H9 (cell line): ENCODE data around the gene ZNF362. TPM values are rescaled to one million over a fixed set of nuclear protein-coding genes. Genes with fewer than 3 reads are reported as not detected.

Experiments used
- DNase-seq: peaks from one replicate; pipeline ENCODE4 v3.0.0-alpha.2; 2017
- H2AFZ ChIP-seq: one replicate; pipeline ENCODE4 v1.6.1; 2013; ENCODE audit warnings: mild to moderate bottlenecking, low read length, control low read depth, moderate library complexity
- H2AK5ac ChIP-seq: 2 replicates; pipeline ENCODE4 v1.6.1; 2013; ENCODE audit warnings: low read length, control low read depth, mixed read lengths; ENCODE audit not compliant: insufficient read length
- H2BK120ac ChIP-seq: one replicate; pipeline ENCODE4 v1.6.1; 2013; ENCODE audit warnings: low read depth, mild to moderate bottlenecking, low read length, control low read depth, inconsistent platforms; ENCODE audit not compliant: poor library complexity, severe bottlenecking
- H2BK12ac ChIP-seq: 2 replicates; pipeline ENCODE4 v1.6.1; 2013; ENCODE audit warnings: low read length, control low read depth, mixed read lengths, low read depth; ENCODE audit not compliant: insufficient read length
- H2BK15ac ChIP-seq: 2 replicates; pipeline ENCODE4 v1.6.1; 2013; ENCODE audit warnings: low read depth, low read length, control low read depth
- H2BK20ac ChIP-seq: one replicate; pipeline ENCODE4 v1.6.1; 2013; ENCODE audit warnings: low read depth, mild to moderate bottlenecking, low read length, control low read depth, inconsistent platforms; ENCODE audit not compliant: poor library complexity, severe bottlenecking
- H2BK5ac ChIP-seq: 2 replicates; pipeline ENCODE4 v1.6.1; 2013; ENCODE audit warnings: low read length, control low read depth, mixed read lengths; ENCODE audit not compliant: insufficient read length
- H3K14ac ChIP-seq: 2 replicates; pipeline ENCODE4 v1.6.1; 2013; ENCODE audit warnings: low read length, control low read depth; ENCODE audit not compliant: insufficient read depth
- H3K18ac ChIP-seq: 2 replicates; pipeline ENCODE4 v1.6.1; 2013; ENCODE audit warnings: low read depth, mild to moderate bottlenecking, mixed read lengths, low read length, control low read depth; ENCODE audit not compliant: insufficient read length
- H3K23ac ChIP-seq: 2 replicates; pipeline ENCODE4 v1.6.1; 2013; ENCODE audit warnings: low read length, control low read depth, mixed read lengths, low read depth; ENCODE audit not compliant: insufficient read length
- H3K23me2 ChIP-seq: 2 replicates; pipeline ENCODE4 v1.6.1; 2013; ENCODE audit warnings: low read depth, mild to moderate bottlenecking, mixed read lengths, low read length, control low read depth; ENCODE audit not compliant: insufficient read length, poor library complexity, severe bottlenecking
- H3K27ac ChIP-seq: 2 replicates; pipeline ENCODE4 v1.5.1; 2013; ENCODE audit warnings: low read length, control low read depth, mixed read lengths, low read depth; ENCODE audit not compliant: insufficient read length
- H3K27me3 ChIP-seq: 2 replicates; pipeline ENCODE4 v1.6.1; 2013; ENCODE audit warnings: low read length, control low read depth, inconsistent platforms; ENCODE audit not compliant: insufficient read depth
- H3K4ac ChIP-seq: 2 replicates; pipeline ENCODE4 v1.6.1; 2013; ENCODE audit warnings: low read depth, mild to moderate bottlenecking, control low read depth, inconsistent platforms, low read length, moderate library complexity
- H3K4me1 ChIP-seq: 2 replicates; pipeline ENCODE4 v1.6.1; 2013; ENCODE audit warnings: low read length, control low read depth, inconsistent platforms; ENCODE audit not compliant: insufficient read depth
- H3K4me2 ChIP-seq: 2 replicates; pipeline ENCODE4 v1.6.1; 2013; ENCODE audit warnings: low read length, control low read depth, mixed read lengths; ENCODE audit not compliant: insufficient read length, insufficient read depth
- H3K56ac ChIP-seq: 2 replicates; pipeline ENCODE4 v1.6.1; 2013; ENCODE audit warnings: low read depth, mild to moderate bottlenecking, mixed read lengths, low read length, control low read depth; ENCODE audit not compliant: insufficient read length
- H3K79me1 ChIP-seq: 2 replicates; pipeline ENCODE4 v1.6.1; 2013; ENCODE audit warnings: low read depth, mild to moderate bottlenecking, moderate library complexity, low read length, control low read depth, inconsistent platforms; ENCODE audit not compliant: insufficient read depth, poor library complexity, severe bottlenecking
- H3K79me2 ChIP-seq: 2 replicates; pipeline ENCODE4 v1.6.1; 2013; ENCODE audit warnings: low read length, control low read depth, inconsistent platforms; ENCODE audit not compliant: insufficient read depth
- H3K9ac ChIP-seq: 2 replicates; pipeline ENCODE4 v1.6.1; 2013; ENCODE audit warnings: low read length, control low read depth, mixed read lengths; ENCODE audit not compliant: insufficient read length; ENCODE audit errors: extremely low read depth
- H3K9me3 ChIP-seq: one replicate; pipeline ENCODE4 v1.6.1; 2013; ENCODE audit warnings: low read depth, low read length, inconsistent platforms; ENCODE audit not compliant: control insufficient read depth
- H3T11ph ChIP-seq: one replicate; pipeline ENCODE4 v1.6.1; 2013; ENCODE audit warnings: mild to moderate bottlenecking, low read length, control low read depth, inconsistent platforms
- H4K20me1 ChIP-seq: one replicate; pipeline ENCODE4 v1.6.1; 2013; ENCODE audit not compliant: control insufficient read depth, insufficient read length, insufficient read depth
- H4K5ac ChIP-seq: 2 replicates; pipeline ENCODE4 v1.6.1; 2013; ENCODE audit warnings: low read depth, mild to moderate bottlenecking, mixed read lengths, low read length, control low read depth; ENCODE audit not compliant: insufficient read length
- H4K8ac ChIP-seq: replicated peaks from 2 replicates; pipeline ENCODE4 v1.6.1; 2013; ENCODE audit warnings: low read length, control low read depth, mixed read lengths, low read depth; ENCODE audit not compliant: insufficient read length
- H4K91ac ChIP-seq: 2 replicates; pipeline ENCODE4 v1.6.1; 2013; ENCODE audit warnings: low read depth, mild to moderate bottlenecking, moderate library complexity, mixed read lengths, low read length, control low read depth; ENCODE audit not compliant: insufficient read length
- H3K27ac Mint-ChIP-seq, 3 experiments: 2 replicates in 2 of 3; 3 replicates in 1 of 3; pipeline ENCODE4 v1.8.0; 2020 to 2021; ENCODE audit warnings: mixed read lengths in 3 of 3, mild to moderate bottlenecking in 1 of 3, moderate library complexity in 1 of 3
- H3K27me3 Mint-ChIP-seq: 2 replicates; pipeline ENCODE4 v1.8.0; 2021; ENCODE audit warnings: low read depth, mild to moderate bottlenecking, moderate library complexity, mixed read lengths
- H3K36me3 Mint-ChIP-seq, 3 experiments: 2 replicates in 2 of 3; 3 replicates in 1 of 3; pipeline ENCODE4 v1.8.0; 2020 to 2021; ENCODE audit warnings: low read depth in 3 of 3, mixed read lengths in 3 of 3; ENCODE audit not compliant: insufficient read depth in 1 of 3
- H3K4me1 Mint-ChIP-seq, 2 experiments: 2 replicates each; pipeline ENCODE4 v1.8.0; 2020; ENCODE audit warnings: mixed read lengths in 2 of 2
- H3K4me3 Mint-ChIP-seq, 2 experiments: 2 replicates in 1 of 2; 3 replicates in 1 of 2; pipeline ENCODE4 v1.8.0; 2020 to 2021; ENCODE audit warnings: mild to moderate bottlenecking in 2 of 2, mixed read lengths in 2 of 2, moderate library complexity in 1 of 2
- H3K9me3 Mint-ChIP-seq, 2 experiments: 2 replicates in 1 of 2; 3 replicates in 1 of 2; pipeline ENCODE4 v1.8.0; 2020; ENCODE audit warnings: mild to moderate bottlenecking in 2 of 2, mixed read lengths in 2 of 2, moderate library complexity in 1 of 2
- WGBS: extraction: QIAGEN DNeasy Blood & Tissue Kit; methylation state at CpG from one replicate; pipeline ENCODE4 v1.1.7; 2013; ENCODE audit warnings: missing lambda C conversion rate, low lambda C conversion rate, mixed read lengths; ENCODE audit not compliant: insufficient read length; ENCODE audit errors: extremely low coverage; 5-methylcytosine and 5-hydroxymethylcytosine counted together
- total RNA-seq: library from RNA; stranded (reverse); gene quantifications from 2 replicates; pipeline ENCODE4 v1.2.1, GENCODE V29; 2021
- TF ChIP-seq, protein P1 (sequence below): fragments of 200-600 bp; sonication (generic); conservative IDR thresholded peaks from 3 replicates; pipeline ENCODE4 v1.8.0; 2021; ENCODE audit warnings: antibody characterized with exemption, mild to moderate bottlenecking

ZNF362 gene
- total RNA-seq, 1 experiment from 2014 or later, result 18.7 TPM

DNA sequence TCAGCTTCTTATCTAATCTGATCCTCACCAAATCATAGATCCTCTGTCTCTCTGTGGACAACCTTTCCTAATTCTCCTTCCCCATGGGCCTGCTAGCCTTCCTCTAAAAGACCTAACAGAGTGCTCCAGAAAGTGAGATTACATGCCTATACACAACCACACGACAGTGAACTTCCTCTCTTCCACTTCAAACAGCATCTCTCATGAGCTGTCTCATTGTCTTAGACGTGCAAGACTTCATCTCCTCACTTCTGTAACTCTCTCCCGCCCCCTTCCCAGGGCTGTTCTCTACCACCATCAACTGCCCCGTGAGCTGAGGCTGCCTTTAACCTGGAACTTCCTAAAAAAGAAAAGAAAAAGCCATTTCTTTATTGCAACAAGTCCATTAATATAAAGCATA is 78.7 kb downstream of the ZNF362 start:
- no peak overlapping the region for H3K4me3 Mint-ChIP-seq

More for the DNA sequence above, 78.7 kb downstream of the ZNF362 start:
- H4K91ac ChIP-seq, result no peak overlapping the region
- no peak overlapping the region for H2BK15ac ChIP-seq
- H3K4me2 ChIP-seq, result no peak overlapping the region
- H4K5ac ChIP-seq, result no peak overlapping the region
- H3K27ac ChIP-seq, result no peak overlapping the region
- H2BK12ac ChIP-seq, result no peak overlapping the region
- Mint-ChIP-seq H3K4me1 (peaks cover 28 to 40% of the 10 kb centered on the region in 2 experiments), H3K27ac (no peak overlapping the region), H3K9me3 (no peaks in the 10 kb centered on the region), H3K36me3 (peaks cover 0 to 21% (median 0%) of the 10 kb centered on the region in 3 experiments; a peak in 3 of 7 replicates), H3K27me3 (peaks cover 6% of the 10 kb centered on the region)
- no peaks in the 10 kb centered on the region for H3K27me3 ChIP-seq
- no peak overlapping the region for H2BK20ac ChIP-seq
- no peak overlapping the region for H3K23ac ChIP-seq
- no peak overlapping the region for H2AK5ac ChIP-seq
- no peaks in the 10 kb centered on the region for H3K9me3 ChIP-seq
- H3K56ac ChIP-seq, result no peak overlapping the region
- DNase-seq, result no peak
- H4K20me1 ChIP-seq, result no peaks in the 10 kb centered on the region
- H2AFZ ChIP-seq, result no peak overlapping the region
- H3K4me1 ChIP-seq, result peaks cover 4% of the 10 kb centered on the region; the same call in 1 of the 2 replicates
- H3K79me2 ChIP-seq, result no peaks in the 10 kb centered on the region
- H3K14ac ChIP-seq, result no peak overlapping the region
- no peaks in the 10 kb centered on the region for H3K79me1 ChIP-seq
- no CpG with 5 or more reads among the region's 4 CpGs for WGBS
- H3K9ac ChIP-seq, result no peak overlapping the region
- no peak overlapping the region for H3K18ac ChIP-seq
- H3K23me2 ChIP-seq, result no peaks in the 10 kb centered on the region
- H2BK5ac ChIP-seq, result no peak overlapping the region
- no peak overlapping the region for H2BK120ac ChIP-seq
- H3T11ph ChIP-seq, result no peak overlapping the region
- H4K8ac ChIP-seq, result no peak overlapping the region
- H3K4ac ChIP-seq, result no peak overlapping the region
- TF ChIP-seq, protein P1, sequence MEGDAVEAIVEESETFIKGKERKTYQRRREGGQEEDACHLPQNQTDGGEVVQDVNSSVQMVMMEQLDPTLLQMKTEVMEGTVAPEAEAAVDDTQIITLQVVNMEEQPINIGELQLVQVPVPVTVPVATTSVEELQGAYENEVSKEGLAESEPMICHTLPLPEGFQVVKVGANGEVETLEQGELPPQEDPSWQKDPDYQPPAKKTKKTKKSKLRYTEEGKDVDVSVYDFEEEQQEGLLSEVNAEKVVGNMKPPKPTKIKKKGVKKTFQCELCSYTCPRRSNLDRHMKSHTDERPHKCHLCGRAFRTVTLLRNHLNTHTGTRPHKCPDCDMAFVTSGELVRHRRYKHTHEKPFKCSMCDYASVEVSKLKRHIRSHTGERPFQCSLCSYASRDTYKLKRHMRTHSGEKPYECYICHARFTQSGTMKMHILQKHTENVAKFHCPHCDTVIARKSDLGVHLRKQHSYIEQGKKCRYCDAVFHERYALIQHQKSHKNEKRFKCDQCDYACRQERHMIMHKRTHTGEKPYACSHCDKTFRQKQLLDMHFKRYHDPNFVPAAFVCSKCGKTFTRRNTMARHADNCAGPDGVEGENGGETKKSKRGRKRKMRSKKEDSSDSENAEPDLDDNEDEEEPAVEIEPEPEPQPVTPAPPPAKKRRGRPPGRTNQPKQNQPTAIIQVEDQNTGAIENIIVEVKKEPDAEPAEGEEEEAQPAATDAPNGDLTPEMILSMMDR, result no peak
